Muscle of leg (tissue), 11 donors: ENCODE data around the gene IL33. TPM values are rescaled to one million over a fixed set of nuclear protein-coding genes. Genes with fewer than 3 reads are reported as not detected.

Source experiments
- DNase-seq: peaks from one replicate; pipeline ENCODE4 v3.0.0; 2013
- H3K27ac ChIP-seq: one replicate; pipeline ENCODE4 v1.5.1; 2013; ENCODE audit warnings: mild to moderate bottlenecking, low read length, control low read depth
- H3K27me3 ChIP-seq: one replicate; pipeline ENCODE4 v1.6.1; 2013; ENCODE audit warnings: low read length; ENCODE audit not compliant: control insufficient read depth, insufficient read depth
- H3K36me3 ChIP-seq: one replicate; pipeline ENCODE4 v1.6.1; 2013; ENCODE audit warnings: low read length; ENCODE audit not compliant: control insufficient read depth, insufficient read depth
- H3K4me1 ChIP-seq: one replicate; pipeline ENCODE4 v1.6.1; 2013; ENCODE audit warnings: low read length; ENCODE audit not compliant: control insufficient read depth, insufficient read depth
- H3K4me3 ChIP-seq: one replicate; pipeline ENCODE4 v1.5.1; 2013; ENCODE audit warnings: low read length, control low read depth
- H3K9me3 ChIP-seq: replicated peaks from 2 replicates; pipeline ENCODE4 v1.6.1; 2013; ENCODE audit warnings: low read depth, low read length; ENCODE audit not compliant: control insufficient read depth
- WGBS: methylation state at CpG from one replicate; pipeline ENCODE4 v1.1.5; 2013; ENCODE audit warnings: missing lambda C conversion rate; ENCODE audit not compliant: insufficient coverage; 5-methylcytosine and 5-hydroxymethylcytosine counted together
- polyA plus RNA-seq, 8 donors: library from polyadenylated mRNA; unstranded; fragments of 120-200 nt; gene quantifications; one replicate each; pipeline versions ENCODE4 v1.2.1 to v1.2.3, GENCODE V29; 2013; ENCODE audit warnings: inconsistent platforms in 1 of 8, low replicate concordance in 1 of 8; ENCODE audit not compliant: insufficient read length in 8 of 8, insufficient read depth in 1 of 8
- total RNA-seq: library from RNA; stranded (reverse); fragments of 120-200 nt; gene quantifications from one replicate; pipeline ENCODE4 v1.2.4, GENCODE V29; 2013

Gene IL33
- total and polyA plus RNA-seq, 9 donors = 23.5 to 33.1 (median 27.4) TPM

DNA sequence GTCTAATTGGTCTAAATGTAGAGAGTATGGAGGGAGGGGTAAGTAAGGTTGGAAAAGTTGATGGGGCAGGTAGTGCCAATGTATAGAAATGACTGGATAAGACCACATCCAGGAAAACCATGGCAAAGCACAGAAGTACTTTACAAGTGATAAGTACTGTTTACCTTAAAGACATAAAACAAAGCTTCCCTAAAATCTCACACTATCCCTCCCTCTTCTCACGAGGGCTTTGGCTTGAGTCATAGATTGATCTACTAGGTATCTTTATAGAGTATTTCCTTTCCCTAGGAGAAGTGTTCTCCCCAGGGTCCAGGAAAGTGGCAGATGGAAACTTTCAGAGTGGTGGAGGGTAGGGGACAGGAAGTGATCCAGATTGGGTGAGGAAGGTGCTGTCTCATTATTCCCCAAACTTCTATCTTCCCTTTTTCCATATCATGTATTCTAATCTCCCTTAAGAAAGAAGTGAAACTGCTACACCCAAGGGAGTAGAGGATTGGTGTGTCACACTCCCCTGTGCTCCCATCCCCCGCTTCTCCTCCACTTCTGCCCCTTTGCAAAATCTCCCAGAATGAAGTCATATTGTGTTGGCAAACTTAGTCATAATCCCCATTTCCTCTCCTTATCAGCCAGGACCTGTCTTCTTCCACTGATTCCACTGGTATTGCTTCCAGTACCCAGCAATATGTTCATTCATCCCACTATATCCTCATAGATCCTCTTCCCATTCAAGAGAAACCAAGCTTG lies 14.6 kb downstream of the IL33 start:
- no peaks in the 10 kb centered on the region for H3K36me3 ChIP-seq
- H3K9me3 ChIP-seq = no peaks in the 10 kb centered on the region
- DNase-seq = no peak
- WGBS = no CpG with 5 or more reads among the region's 2 CpGs
- H3K27ac ChIP-seq = no peak overlapping the region
- H3K4me1 ChIP-seq = no peaks in the 10 kb centered on the region
- H3K27me3 ChIP-seq = no peaks in the 10 kb centered on the region
- H3K4me3 ChIP-seq = no peak overlapping the region

DNA sequence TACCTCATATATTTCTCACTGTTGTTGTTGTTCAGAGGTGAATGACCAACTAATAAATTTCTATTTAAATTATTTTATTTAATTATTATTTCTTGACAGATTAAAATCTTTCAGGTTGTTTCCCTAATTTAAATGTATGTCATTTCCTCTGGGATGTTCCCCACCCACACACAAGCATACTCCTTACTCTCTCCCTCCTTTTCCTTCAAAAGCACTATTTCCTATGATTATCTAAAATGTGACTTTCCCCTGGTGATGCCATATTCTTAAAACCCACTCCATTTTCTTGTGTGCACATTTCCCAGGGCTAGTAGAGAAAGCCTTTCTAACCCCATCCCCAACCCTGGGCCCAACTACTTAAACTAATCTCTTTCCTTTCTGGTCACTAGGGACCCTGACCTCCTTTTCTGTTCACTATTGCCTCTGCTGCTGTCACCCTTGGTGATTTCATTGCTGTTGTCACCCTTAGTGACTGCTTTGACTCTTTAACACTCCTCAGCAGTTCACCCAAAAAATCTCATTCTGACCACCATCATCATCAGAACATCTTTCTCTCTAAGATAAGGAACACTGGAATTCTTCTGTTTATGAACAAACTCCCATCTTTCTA lies 16.8 kb downstream of the IL33 start:
- H3K27ac ChIP-seq = no peak overlapping the region

DNA sequence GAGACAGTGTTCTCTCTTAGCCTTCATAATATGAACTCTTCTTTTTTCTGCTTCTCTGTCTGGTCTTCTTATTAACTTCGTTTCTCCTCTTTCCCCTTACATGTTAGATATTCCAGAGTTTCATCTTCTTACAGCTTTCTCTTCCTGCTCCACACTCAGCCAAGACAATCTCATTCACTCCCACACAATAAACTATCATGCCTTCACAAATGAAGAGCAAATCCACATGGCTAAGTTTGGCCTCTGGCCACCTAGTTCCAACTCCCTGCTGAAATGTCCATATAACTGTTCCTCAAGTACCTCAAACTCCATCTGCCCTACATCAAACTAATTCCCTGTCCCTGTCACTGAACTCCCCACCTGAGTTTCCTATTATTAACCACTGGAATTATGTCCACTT lies 18.4 kb downstream of the IL33 start:
- no peaks in the 10 kb centered on the region for H3K4me1 ChIP-seq

More for the DNA sequence above, 16.8 kb downstream of the IL33 start:
- Histone ChIP-seq H3K27me3 (no peaks in the 10 kb centered on the region), H3K4me1 (no peaks in the 10 kb centered on the region), H3K4me3 (no peak overlapping the region), H3K9me3 (no peaks in the 10 kb centered on the region), H3K36me3 (no peaks in the 10 kb centered on the region)
- DNase-seq = no peak

DNA sequence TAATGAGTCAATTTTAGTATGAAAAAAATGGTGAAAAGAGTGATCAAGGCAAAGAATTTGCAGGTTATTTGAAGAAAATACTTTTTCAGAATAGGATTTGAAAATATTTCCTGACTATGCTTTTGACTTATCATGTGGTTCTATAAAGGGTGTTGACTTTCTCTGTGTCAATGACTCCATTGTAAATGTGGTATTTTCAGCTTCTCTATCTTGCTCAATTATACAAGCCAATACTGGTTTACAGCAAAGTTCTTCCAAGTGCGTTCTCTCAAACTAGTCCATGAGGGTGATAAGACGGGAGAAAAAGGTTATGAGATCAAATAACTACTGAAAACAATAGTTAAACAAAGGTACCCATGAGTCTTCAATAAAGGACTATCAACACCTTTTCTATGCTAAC lies 21.7 kb downstream of the IL33 start:
- H3K4me1 ChIP-seq = no peaks in the 10 kb centered on the region
- H3K4me3 ChIP-seq = no peak overlapping the region
- no peak for DNase-seq
- WGBS = no CpG with 5 or more reads among the region's 2 CpGs
- no peaks in the 10 kb centered on the region for H3K36me3 ChIP-seq
- H3K9me3 ChIP-seq = no peaks in the 10 kb centered on the region
- H3K27ac ChIP-seq = no peak overlapping the region
- H3K27me3 ChIP-seq = no peaks in the 10 kb centered on the region

More for the DNA sequence above, 18.4 kb downstream of the IL33 start:
- H3K27me3 ChIP-seq = no peaks in the 10 kb centered on the region
- H3K27ac ChIP-seq = no peak overlapping the region
- H3K36me3 ChIP-seq = no peaks in the 10 kb centered on the region
- no peaks in the 10 kb centered on the region for H3K9me3 ChIP-seq
- no peak overlapping the region for H3K4me3 ChIP-seq
- 21% methylated on average over 1 of the region's 1 CpG for WGBS
- DNase-seq = no peak

DNA sequence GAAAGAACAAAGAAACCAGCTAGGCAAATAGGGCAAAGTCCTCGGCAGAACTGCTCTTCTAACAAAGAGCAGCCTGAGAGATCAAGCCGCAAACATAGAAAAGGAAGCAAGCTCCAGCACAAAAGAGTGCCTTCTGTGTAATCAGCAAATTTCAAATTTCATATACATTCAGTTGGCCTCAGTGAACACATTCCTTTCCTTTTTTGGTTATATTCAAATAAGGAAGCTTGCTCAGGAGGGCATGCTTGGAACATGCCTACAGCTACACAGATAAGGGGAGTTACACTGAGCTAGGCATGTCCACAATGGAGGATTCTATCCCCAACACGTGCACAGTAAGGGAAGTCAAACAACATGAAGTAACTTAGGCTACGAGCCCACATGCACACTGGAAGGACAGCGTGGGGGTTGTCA lies 23.4 kb downstream of the IL33 start:
- no peaks in the 10 kb centered on the region for H3K9me3 ChIP-seq
- H3K27me3 ChIP-seq = no peaks in the 10 kb centered on the region
- H3K4me1 ChIP-seq = no peaks in the 10 kb centered on the region
- no peak for DNase-seq
- H3K36me3 ChIP-seq = no peaks in the 10 kb centered on the region
- H3K4me3 ChIP-seq = no peak overlapping the region
- WGBS = 74% methylated on average over 4 of the region's 5 CpGs
- no peak overlapping the region for H3K27ac ChIP-seq

DNA sequence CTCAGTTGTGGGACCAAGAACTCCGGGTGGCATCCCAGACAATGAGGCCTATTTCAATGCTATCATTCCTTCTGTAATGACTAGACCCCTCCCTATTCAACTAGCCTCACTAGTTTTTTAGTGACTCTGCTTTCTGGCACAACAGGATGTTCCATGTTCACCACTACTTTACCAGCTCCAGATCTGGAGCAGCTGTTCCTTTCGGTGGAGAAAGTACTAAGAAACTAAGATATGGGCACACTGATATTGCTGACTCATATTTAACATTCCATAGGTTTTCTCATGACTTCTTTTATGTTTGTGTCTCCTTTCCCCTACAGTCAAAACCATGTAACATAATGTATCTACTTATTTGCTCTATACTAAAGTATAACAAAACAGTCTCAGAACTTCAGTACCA lies 24.1 kb downstream of the IL33 start:
- H3K9me3 ChIP-seq = no peaks in the 10 kb centered on the region
- DNase-seq = no peak
- WGBS = 89% methylated on average over 1 of the region's 2 CpGs
- H3K4me1 ChIP-seq = no peaks in the 10 kb centered on the region
- no peak overlapping the region for H3K27ac ChIP-seq
- H3K4me3 ChIP-seq = no peak overlapping the region
- H3K36me3 ChIP-seq = no peaks in the 10 kb centered on the region
- H3K27me3 ChIP-seq = no peaks in the 10 kb centered on the region

DNA sequence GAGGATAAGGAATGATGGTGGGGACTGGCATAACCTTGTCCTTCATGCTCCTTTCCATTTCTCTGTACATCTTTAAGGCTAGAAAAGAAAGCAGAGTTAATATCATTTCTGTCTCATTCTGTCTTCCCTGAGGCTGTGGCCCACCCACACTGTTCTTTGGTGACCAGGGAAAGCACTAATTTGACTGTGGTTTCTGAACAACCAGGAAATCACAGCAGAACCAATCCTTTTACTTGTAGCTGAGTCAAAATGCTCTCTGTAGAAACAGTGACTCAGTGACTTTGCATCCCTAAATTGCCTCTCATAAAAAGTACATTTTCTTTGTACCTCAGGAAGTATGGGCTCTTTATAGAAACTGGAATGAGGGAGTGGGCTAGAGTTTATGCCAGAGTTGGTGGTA lies 28.1 kb downstream of the IL33 start:
- Histone ChIP-seq H3K4me3 (no peak overlapping the region), H3K9me3 (no peaks in the 10 kb centered on the region), H3K36me3 (no peaks in the 10 kb centered on the region), H3K27me3 (no peaks in the 10 kb centered on the region), H3K27ac (no peak overlapping the region), H3K4me1 (no peaks in the 10 kb centered on the region)
- no peak for DNase-seq

DNA sequence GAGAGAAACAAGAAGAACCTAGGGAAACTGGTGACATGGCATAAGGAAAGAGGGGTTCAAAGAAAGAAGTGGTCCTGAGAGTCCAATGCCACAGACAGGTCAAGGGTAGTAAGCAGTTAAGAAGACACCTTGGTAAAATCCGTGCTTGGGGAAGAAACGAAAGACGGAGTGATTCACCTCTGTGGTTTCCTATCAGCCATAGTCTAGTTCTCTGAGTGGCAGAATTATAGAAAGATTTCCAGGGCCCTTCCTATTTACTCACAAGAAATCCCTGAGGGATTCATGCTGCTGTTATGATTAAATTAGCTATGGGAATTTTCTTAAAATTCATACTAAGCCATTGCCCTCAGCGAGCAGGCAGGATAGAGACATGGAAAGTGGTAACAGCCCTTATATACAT lies 31.7 kb downstream of the IL33 start:
- H3K4me3 ChIP-seq = no peak overlapping the region
- no CpG with 5 or more reads among the region's 4 CpGs for WGBS
- no peaks in the 10 kb centered on the region for H3K27me3 ChIP-seq
- no peaks in the 10 kb centered on the region for H3K4me1 ChIP-seq
- no peak overlapping the region for H3K27ac ChIP-seq
- no peaks in the 10 kb centered on the region for H3K9me3 ChIP-seq
- DNase-seq = no peak
- H3K36me3 ChIP-seq = no peaks in the 10 kb centered on the region

DNA sequence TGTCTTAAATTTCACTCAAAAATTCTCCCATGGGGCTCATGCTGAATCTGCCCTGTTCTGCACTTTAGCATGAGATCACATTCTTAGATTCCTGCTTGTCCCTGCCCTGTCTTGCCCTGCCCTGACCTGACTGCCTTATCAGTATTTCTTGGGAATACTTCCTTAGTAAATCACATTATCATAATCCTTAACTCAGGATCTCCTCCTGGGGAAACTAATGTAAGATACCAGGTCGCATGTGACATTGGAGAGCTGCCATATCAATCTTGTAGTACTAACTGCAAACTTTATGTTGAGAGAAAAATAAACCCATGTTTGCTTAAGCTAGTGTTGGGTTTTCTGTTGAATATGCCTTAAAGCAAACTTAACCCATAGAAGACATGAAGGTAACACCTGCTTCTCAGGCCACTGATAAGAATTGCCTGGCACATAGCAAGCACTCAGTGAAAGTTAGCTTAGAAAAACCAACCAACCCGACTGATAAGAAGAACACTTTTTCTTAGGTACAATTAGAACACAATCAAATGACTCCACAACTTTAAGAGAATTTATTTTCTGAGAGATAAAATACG lies 53.3 kb downstream of the IL33 start:
- Histone ChIP-seq H3K27ac (no peak overlapping the region), H3K9me3 (no peaks in the 10 kb centered on the region), H3K4me3 (no peak overlapping the region), H3K27me3 (no peaks in the 10 kb centered on the region), H3K36me3 (no peaks in the 10 kb centered on the region), H3K4me1 (no peaks in the 10 kb centered on the region)
- no CpG with 5 or more reads among the region's 3 CpGs for WGBS
- DNase-seq = no peak

DNA sequence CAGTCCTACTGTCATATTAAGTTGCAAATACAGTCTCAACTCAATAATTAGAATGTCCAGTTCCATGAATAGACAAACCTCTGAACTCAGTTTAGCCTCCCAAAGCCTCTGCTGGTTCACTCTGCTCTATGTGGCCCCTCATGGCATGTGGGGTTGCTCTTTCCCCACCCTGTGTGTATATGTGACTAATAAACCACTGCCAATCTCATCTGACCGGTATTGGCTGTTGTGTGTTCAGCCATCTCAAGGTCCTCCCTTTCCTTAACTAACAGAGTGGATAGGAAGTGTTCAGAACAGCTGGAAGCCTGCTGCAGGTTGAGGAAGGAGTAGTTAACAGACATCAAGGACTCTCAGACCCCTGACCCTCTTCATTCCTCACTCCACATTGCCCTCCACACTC lies 55.3 kb downstream of the IL33 start:
- WGBS = no CpG with 5 or more reads among the region's 1 CpG
- no peaks in the 10 kb centered on the region for H3K4me1 ChIP-seq
- no peak overlapping the region for H3K27ac ChIP-seq
- H3K9me3 ChIP-seq = no peaks in the 10 kb centered on the region
- DNase-seq = no peak
- no peak overlapping the region for H3K4me3 ChIP-seq
- H3K36me3 ChIP-seq = no peaks in the 10 kb centered on the region
- H3K27me3 ChIP-seq = no peaks in the 10 kb centered on the region
